ENCODE results near the gene CDK3.
"Not testable (repeated sequence)": the region's sequence is repeated elsewhere in the genome, so short reads cannot be mapped to it uniquely, and the experiment has no call there.

The CDK3 gene

GRCh38 chr17:76036497-76037261 is 36.0 kb downstream of the CDK3 start:
- Mint-ChIP-seq H3K9me3 (no peaks in the 10 kb centered on the region), H3K27ac (no peak overlapping the region), H3K4me3 (no peak overlapping the region), H3K36me3 (ENCODE audit: low read depth) (peaks cover 31% of the 10 kb centered on the region), H3K4me1 (peaks cover 3% of the 10 kb centered on the region), H3K27me3 (no peaks in the 10 kb centered on the region)
- DNase-seq (no peak), ATAC-seq (no peak)

GRCh38 chr17:76038050-76038449 is 37.4 kb downstream of the CDK3 start:
- ATAC-seq: no peak
- DNase-seq: no peak
- no peaks in the 10 kb centered on the region for H3K9me3 Mint-ChIP-seq
- peaks cover 3% of the 10 kb centered on the region for H3K4me1 Mint-ChIP-seq
- H3K36me3 Mint-ChIP-seq (ENCODE audit: low read depth): peaks cover 31% of the 10 kb centered on the region
- no peaks in the 10 kb centered on the region for H3K27me3 Mint-ChIP-seq
- peak overlapping the region; percentile 10 for H3K27ac Mint-ChIP-seq
- no peak overlapping the region for H3K4me3 Mint-ChIP-seq

DNA sequence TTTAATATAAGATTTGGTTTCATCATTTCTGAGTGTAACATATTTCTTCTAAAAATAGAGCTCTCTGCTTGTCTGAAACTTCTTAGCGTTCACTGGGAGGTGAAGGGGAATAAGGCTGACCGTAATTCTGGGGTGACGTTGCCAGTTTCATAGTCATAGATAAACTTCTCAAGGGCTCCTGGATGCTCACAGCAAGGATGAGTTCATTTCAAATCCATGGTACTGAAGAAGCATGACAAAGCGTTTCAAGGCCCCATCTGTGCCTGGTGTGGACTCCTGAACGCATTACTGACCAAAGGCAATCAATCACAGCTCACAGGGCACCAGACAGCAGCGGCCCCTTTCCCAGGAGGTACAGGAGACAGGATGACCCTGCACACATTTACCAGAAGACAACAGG is 38.5 kb downstream of the CDK3 start:
- Mint-ChIP-seq H3K4me3 (no peak overlapping the region), H3K27ac (no peak overlapping the region), H3K4me1 (peaks cover 3% of the 10 kb centered on the region), H3K27me3 (no peaks in the 10 kb centered on the region), H3K9me3 (no peaks in the 10 kb centered on the region), H3K36me3 (ENCODE audit: low read depth) (peaks cover 40% of the 10 kb centered on the region)
- no peak for ATAC-seq
- DNase-seq: no peak

GRCh38 chr17:76040376-76040775 is 39.7 kb downstream of the CDK3 start:
- Mint-ChIP-seq H3K27me3 (no peaks in the 10 kb centered on the region), H3K36me3 (ENCODE audit: low read depth) (peaks cover 49% of the 10 kb centered on the region), H3K4me1 (peaks cover 1% of the 10 kb centered on the region), H3K4me3 (no peak overlapping the region), H3K9me3 (no peaks in the 10 kb centered on the region), H3K27ac (no peak overlapping the region)
- DNase-seq (no peak), ATAC-seq (no peak)

- H3K4me1 Mint-ChIP-seq, H3K4me3 Mint-ChIP-seq, H3K27me3 Mint-ChIP-seq, ATAC-seq, DNase-seq, H3K27ac Mint-ChIP-seq, H3K9me3 Mint-ChIP-seq: not testable (repeated sequence)
- H3K36me3 Mint-ChIP-seq (ENCODE audit: low read depth): peaks cover 59% of the 10 kb centered on the region
These were observed 42.2 kb downstream of the CDK3 start for GRCh38 chr17:76042868-76043267.

DNA sequence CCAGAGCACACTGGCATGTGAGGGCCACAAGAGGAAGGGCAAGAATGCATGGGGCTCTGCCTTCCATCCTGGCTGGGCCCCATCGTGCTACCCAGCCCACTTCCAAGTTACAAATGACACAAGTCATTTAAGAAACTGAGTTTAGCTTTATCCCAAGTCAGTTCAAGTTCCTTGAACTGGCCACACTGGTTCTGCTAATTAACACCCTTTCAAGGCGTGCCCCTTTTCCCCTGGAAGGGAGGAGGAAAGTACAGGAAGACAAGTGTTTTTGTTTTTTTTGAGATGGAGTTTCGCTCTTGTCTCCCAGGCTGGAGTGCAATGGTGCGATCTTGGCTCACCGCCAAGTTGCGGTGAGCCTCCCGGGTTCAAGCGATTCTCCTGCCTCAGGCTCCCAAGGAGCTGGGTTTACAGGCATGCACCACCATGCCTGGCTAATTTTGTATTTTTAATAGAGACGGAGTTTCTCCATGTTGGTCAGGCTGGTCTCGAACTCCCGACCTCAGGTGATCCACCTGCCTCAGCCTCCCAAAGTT is 43.9 kb downstream of the CDK3 start:
- DNase-seq, H3K9me3 Mint-ChIP-seq, H3K27ac Mint-ChIP-seq, H3K4me1 Mint-ChIP-seq, H3K27me3 Mint-ChIP-seq, H3K4me3 Mint-ChIP-seq, ATAC-seq: not testable (repeated sequence)
- peaks cover 57% of the 10 kb centered on the region for H3K36me3 Mint-ChIP-seq (ENCODE audit: low read depth)

GRCh38 chr17:76046064-76046463 is 45.4 kb downstream of the CDK3 start:
- H3K9me3 Mint-ChIP-seq: no peaks in the 10 kb centered on the region
- DNase-seq (no peak), ATAC-seq (no peak)
- no peak overlapping the region for H3K4me3 Mint-ChIP-seq
- no peak overlapping the region for H3K27ac Mint-ChIP-seq
- no peaks in the 10 kb centered on the region for H3K27me3 Mint-ChIP-seq
- H3K36me3 Mint-ChIP-seq (ENCODE audit: low read depth): peaks cover 57% of the 10 kb centered on the region
- peaks cover 12% of the 10 kb centered on the region for H3K4me1 Mint-ChIP-seq

- Mint-ChIP-seq H3K27ac (no peak overlapping the region), H3K9me3 (no peaks in the 10 kb centered on the region), H3K4me3 (no peak overlapping the region), H3K27me3 (no peaks in the 10 kb centered on the region), H3K4me1 (peaks cover 13% of the 10 kb centered on the region), H3K36me3 (ENCODE audit: low read depth) (peaks cover 55% of the 10 kb centered on the region)
- no peak for ATAC-seq
- no peak for DNase-seq
These were observed 47.5 kb downstream of the CDK3 start for GRCh38 chr17:76048025-76048605.

GRCh38 chr17:76048711-76049110 is 48.1 kb downstream of the CDK3 start:
- DNase-seq: no peak
- Mint-ChIP-seq H3K27me3 (no peaks in the 10 kb centered on the region), H3K4me1 (peaks cover 19% of the 10 kb centered on the region), H3K36me3 (ENCODE audit: low read depth) (peaks cover 55% of the 10 kb centered on the region), H3K27ac (no peak overlapping the region), H3K4me3 (no peak overlapping the region), H3K9me3 (no peaks in the 10 kb centered on the region)
- no peak for ATAC-seq

GRCh38 chr17:76049239-76049638 is 48.6 kb downstream of the CDK3 start:
- Mint-ChIP-seq H3K27me3 (no peaks in the 10 kb centered on the region), H3K9me3 (no peaks in the 10 kb centered on the region), H3K4me3 (no peak overlapping the region), H3K27ac (no peak overlapping the region), H3K4me1 (peaks cover 24% of the 10 kb centered on the region), H3K36me3 (ENCODE audit: low read depth) (peaks cover 56% of the 10 kb centered on the region)
- no peak for ATAC-seq
- DNase-seq: no peak

DNA sequence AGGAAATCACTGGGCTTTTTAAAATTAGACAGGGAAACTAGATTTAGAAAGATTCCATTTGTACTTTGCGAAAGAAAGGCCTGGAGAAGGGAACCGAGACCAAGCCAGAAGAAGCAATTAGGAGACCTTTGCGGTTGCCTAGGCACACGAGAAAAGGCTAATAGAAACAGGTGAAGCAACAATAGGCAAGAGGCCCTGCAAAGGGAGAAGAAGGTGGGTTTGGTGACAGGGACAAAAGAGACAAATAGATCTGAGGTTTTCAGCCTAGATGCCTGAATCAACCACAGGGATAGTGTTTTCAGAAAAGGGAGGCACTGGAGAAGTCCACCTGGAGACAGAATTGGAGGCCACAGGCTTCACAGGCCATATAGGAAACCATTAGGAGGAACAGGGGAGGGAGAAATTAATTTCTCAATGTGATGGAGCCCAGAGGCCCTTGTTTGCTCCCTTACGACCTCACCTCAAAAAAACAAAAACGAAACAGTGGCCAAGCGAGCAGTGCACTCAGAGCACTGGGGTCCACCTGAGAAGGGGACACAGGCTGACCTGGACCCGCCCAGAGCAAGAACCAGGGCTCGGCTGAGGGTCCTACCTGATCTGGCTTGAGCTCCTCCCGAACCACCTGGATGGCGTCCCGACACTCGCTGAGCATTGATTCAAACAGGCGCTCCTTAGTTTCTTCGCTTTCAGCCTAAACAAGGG is 49.3 kb downstream of the CDK3 start:
- Mint-ChIP-seq H3K27me3 (no peaks in the 10 kb centered on the region), H3K4me3 (no peak overlapping the region), H3K36me3 (ENCODE audit: low read depth) (peaks cover 52% of the 10 kb centered on the region), H3K27ac (peak overlapping the region; percentile 16), H3K9me3 (no peaks in the 10 kb centered on the region), H3K4me1 (peaks cover 29% of the 10 kb centered on the region)
- no peak for ATAC-seq
- DNase-seq: no peak

DNA sequence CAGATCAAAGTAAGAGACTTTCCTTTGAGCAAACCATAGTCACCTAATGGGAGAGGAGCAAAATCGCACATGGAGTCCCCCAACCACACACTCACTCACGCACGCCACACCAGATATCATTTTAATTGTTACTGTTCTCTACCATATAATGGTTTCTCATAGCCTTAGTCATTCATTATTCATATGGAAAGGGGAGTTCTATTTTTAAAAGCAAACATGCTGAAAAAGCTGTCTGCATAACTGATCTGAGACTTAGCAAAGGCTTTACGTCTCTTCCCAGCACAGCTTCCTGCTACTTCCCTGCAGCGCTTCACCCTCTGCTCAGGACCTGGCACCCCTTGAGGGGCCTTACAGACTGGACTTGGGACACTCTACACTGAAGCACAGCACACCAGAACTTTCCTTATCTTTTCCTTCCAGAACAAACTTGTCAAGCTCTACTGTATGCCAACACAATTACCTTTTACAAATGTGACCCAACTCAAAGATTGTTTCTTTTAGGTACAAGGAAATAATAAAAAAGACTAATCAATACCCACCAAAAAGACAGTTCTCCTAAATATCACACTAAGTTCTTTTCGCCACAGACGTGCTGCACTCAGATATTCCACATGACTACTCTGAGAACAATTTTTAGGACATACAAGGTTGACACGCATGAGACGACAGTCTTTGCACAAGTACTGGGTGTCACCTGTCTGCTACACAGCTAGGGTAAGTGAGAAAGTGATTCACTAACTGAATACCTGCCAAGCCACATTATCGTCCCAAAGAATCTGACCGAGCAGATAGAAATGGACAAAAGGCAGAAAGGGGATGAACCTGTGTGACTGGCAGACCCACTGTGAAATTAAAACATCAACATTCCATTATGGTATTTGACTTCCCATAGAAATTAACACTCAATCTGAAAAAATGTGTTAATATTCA is 50.1 kb downstream of the CDK3 start:
- Mint-ChIP-seq H3K27ac (peak overlapping the region; percentile 16), H3K4me1 (peaks cover 29% of the 10 kb centered on the region), H3K36me3 (ENCODE audit: low read depth) (peaks cover 46% of the 10 kb centered on the region), H3K4me3 (no peak overlapping the region), H3K9me3 (no peaks in the 10 kb centered on the region), H3K27me3 (no peaks in the 10 kb centered on the region)
- ATAC-seq (no peak), DNase-seq (no peak)

GRCh38 chr17:76051561-76051960 is 50.9 kb downstream of the CDK3 start:
- no peak for DNase-seq
- H3K36me3 Mint-ChIP-seq (ENCODE audit: low read depth): peaks cover 49% of the 10 kb centered on the region

More at GRCh38 chr17:76051561-76051960, 50.9 kb downstream of the CDK3 start:
- H3K9me3 Mint-ChIP-seq: no peaks in the 10 kb centered on the region
- no peak for ATAC-seq
- H3K4me1 Mint-ChIP-seq: peaks cover 29% of the 10 kb centered on the region
- no peak overlapping the region for H3K4me3 Mint-ChIP-seq
- H3K27ac Mint-ChIP-seq: no peak overlapping the region
- no peaks in the 10 kb centered on the region for H3K27me3 Mint-ChIP-seq

Measured in activated naive CD8-positive, alpha-beta T cell treated with anti-CD3 and anti-CD28 coated beads, Interleukin-2, amount 50 U/mL, for 24 hours (primary cell).